ENCODE data around the gene C3. TPM values are rescaled to one million over a fixed set of nuclear protein-coding genes. Genes with fewer than 3 reads are reported as not detected.
A peak's percentile ranks its signal among the peaks of the same experiment; 100 is the strongest.

Gene C3
- total and polyA plus RNA-seq, 2 of the 13 experiments (the other 11 are each of a cell fraction or from before 2014, with no cell fraction given) = 1,455 to 6,272 TPM

DNA sequence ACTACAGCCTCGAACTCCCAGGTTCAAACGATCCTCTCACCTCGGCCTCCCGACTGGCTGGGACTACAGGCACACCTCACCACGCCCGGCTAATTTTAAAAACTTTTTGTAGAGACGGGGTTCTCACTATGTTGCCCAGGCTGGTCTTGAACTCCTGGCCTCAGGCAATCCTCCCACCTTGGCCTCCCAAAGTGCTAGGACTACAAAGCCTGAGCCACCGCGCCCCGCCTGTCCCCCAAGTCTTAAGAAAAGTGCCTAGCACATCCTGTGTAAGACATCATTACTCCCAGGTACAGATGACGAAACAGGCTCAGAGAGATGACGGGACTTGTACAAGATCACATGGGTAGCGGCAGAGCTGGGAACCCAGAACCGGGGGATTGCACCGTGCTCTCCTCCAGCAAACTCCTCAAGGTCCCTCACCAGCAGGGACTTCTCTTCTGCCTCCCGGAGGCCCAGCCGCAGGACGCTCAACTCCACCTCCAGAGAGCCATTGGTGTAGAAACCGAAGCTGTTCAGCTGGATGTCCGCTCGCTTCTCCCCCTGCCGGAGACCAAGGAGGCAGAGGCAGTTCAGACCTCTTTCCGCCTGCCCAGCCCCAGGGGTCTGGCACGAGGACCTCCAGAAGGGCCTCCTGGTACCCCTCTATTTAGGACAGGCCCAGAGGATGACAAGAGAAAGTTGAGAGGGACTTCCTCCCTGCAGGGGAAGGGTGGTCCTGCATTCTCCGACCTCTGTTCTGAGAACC lies 15.9 kb upstream of the C3 start (continued):
- 0 out of 2 replicates have a peak, but pooled peaks have one; percentile 61 for TF ChIP-seq MYNN (CRISPR knock-in tag; IDR thresholded peaks at IDR 0.05; ENCODE audit: low read depth)
- 0 out of 2 replicates have a peak, but pooled peaks have one; percentile 48 for TF ChIP-seq MYC (CRISPR knock-in tag; IDR thresholded peaks at IDR 0.05; ENCODE audit: borderline replicate concordance)
- 0 out of 2 replicates have a peak, but pooled peaks have one; percentile 28 for TF ChIP-seq HBP1 (CRISPR knock-in tag; IDR thresholded peaks at IDR 0.05; ENCODE audit: low read depth)
- TF ChIP-seq CREB1 (IDR thresholded peaks at IDR 0.05) = 0 out of 2 replicates have a peak, but pooled peaks have one; percentile 27
- TF ChIP-seq CREB1 (CRISPR knock-in tag; IDR thresholded peaks at IDR 0.05) = no peak
- TF ChIP-seq BORCS8-MEF2B (CRISPR knock-in tag; IDR thresholded peaks at IDR 0.05) = 0 out of 2 replicates have a peak, but pooled peaks have one; percentile 23
- peak; percentile 73 for TF ChIP-seq MED1 (CRISPR knock-in tag; IDR thresholded peaks at IDR 0.05)
- 0 out of 2 replicates have a peak, but pooled peaks have one; percentile 40 for TF ChIP-seq ZNF430 (CRISPR knock-in tag; IDR thresholded peaks at IDR 0.05)
- TF ChIP-seq YEATS4 (CRISPR knock-in tag; IDR thresholded peaks at IDR 0.05; ENCODE audit: borderline replicate concordance) = peak; percentile 48; the same call in 1 of the 2 replicates

- BruUV-seq (replicated peaks) = no TSS peak
- Histone ChIP-seq H3K4me3 (replicated peaks in 1 of 3; ENCODE audit: insufficient read depth in 1 of 3, low read depth in 2 of 3, low read length in 3 of 3) (peak overlapping the region in 2 of 3 experiments; percentile 81 to 90; a peak in 2 of 6 replicates), H3K9me3 (ENCODE audit: low read length) (no peaks in the 10 kb centered on the region), H3K36me3 (replicated peaks in 1 of 2; ENCODE audit: control insufficient read depth in 1 of 2, insufficient read depth in 2 of 2, low read length in 2 of 2) (peaks cover 0 to 2% of the 10 kb centered on the region in 2 experiments; a peak in 2 of 5 replicates), H3K27ac (ENCODE audit: extremely low read length, insufficient read depth, low read length) (peak overlapping the region; percentile 89), H2AFZ (ENCODE audit: low read length) (no peak overlapping the region), H3K79me2 (ENCODE audit: insufficient read depth, low read length) (peaks cover 21% of the 10 kb centered on the region), H3K27me3 (ENCODE audit: control insufficient read depth in 1 of 2, insufficient read depth in 2 of 2, low read length in 2 of 2) (no peaks in the 10 kb centered on the region; a peak in 1 of 5 replicates), H3K4me2 (ENCODE audit: low read depth, low read length) (peak overlapping the region; percentile 87), H3K9ac (ENCODE audit: insufficient read depth, low read depth, low read length) (peak overlapping the region; percentile 90), H3K4me1 (ENCODE audit: insufficient read depth, low read length) (peaks cover 42% of the 10 kb centered on the region), H4K20me1 (ENCODE audit: insufficient read depth, low read length) (no peaks in the 10 kb centered on the region)
- in situ Hi-C loops (cut with HindIII; ENCODE audit: extremely low pct_ligation_motif_present, low pct_unique_long_range_greater_than_20kb) (loop anchor here (5.0 kb wide), 1 partner anchor 127 kb away; no protein-coding TSS in a partner anchor), intact Hi-C loops (cut with micrococcal nuclease; ENCODE audit: unreplicated experiment) (loop anchor here (10.0 kb wide), 1 partner anchor 1139 kb away; the partner anchor contains the start of gene PRR36)
- FAIRE-seq (no peak), ATAC-seq (no peak), DNase-seq (ENCODE audit: low spot score) (no peak)
- ChIA-PET CTCF (ENCODE audit: low intra/inter-chr PET ratio, low total read pairs) (no interaction called here), POLR2A (interaction anchor here (1.3 to 5.4 kb wide), 3 partner anchors 12 to 40 kb away, joined by 4 to 278 read pairs (median 17); partner anchors contain the start of gene C3)
- WGBS (ENCODE audit: low lambda C conversion rate) = 88% methylated on average over 14 of the region's 15 CpGs
- TF ChIP-seq ZNF510 (CRISPR knock-in tag; IDR thresholded peaks at IDR 0.05; ENCODE audit: low read depth) (no peak), ZNF160 (CRISPR knock-in tag; IDR thresholded peaks at IDR 0.05) (no peak), SOX5 (CRISPR knock-in tag; IDR thresholded peaks at IDR 0.05; ENCODE audit: borderline replicate concordance) (no peak), FOXJ3 (CRISPR knock-in tag; IDR thresholded peaks at IDR 0.05; ENCODE audit: borderline replicate concordance) (no peak), KDM6A (CRISPR knock-in tag; IDR thresholded peaks at IDR 0.05; ENCODE audit: low read depth) (no peak)
- TF ChIP-seq, protein P1, sequence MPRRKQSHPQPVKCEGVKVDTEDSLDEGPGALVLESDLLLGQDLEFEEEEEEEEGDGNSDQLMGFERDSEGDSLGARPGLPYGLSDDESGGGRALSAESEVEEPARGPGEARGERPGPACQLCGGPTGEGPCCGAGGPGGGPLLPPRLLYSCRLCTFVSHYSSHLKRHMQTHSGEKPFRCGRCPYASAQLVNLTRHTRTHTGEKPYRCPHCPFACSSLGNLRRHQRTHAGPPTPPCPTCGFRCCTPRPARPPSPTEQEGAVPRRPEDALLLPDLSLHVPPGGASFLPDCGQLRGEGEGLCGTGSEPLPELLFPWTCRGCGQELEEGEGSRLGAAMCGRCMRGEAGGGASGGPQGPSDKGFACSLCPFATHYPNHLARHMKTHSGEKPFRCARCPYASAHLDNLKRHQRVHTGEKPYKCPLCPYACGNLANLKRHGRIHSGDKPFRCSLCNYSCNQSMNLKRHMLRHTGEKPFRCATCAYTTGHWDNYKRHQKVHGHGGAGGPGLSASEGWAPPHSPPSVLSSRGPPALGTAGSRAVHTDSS (CRISPR knock-in tag; conservative IDR thresholded peaks at IDR 0.05) = no peak
- TF ChIP-seq, protein P2, sequence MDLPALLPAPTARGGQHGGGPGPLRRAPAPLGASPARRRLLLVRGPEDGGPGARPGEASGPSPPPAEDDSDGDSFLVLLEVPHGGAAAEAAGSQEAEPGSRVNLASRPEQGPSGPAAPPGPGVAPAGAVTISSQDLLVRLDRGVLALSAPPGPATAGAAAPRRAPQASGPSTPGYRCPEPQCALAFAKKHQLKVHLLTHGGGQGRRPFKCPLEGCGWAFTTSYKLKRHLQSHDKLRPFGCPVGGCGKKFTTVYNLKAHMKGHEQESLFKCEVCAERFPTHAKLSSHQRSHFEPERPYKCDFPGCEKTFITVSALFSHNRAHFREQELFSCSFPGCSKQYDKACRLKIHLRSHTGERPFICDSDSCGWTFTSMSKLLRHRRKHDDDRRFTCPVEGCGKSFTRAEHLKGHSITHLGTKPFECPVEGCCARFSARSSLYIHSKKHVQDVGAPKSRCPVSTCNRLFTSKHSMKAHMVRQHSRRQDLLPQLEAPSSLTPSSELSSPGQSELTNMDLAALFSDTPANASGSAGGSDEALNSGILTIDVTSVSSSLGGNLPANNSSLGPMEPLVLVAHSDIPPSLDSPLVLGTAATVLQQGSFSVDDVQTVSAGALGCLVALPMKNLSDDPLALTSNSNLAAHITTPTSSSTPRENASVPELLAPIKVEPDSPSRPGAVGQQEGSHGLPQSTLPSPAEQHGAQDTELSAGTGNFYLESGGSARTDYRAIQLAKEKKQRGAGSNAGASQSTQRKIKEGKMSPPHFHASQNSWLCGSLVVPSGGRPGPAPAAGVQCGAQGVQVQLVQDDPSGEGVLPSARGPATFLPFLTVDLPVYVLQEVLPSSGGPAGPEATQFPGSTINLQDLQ (CRISPR knock-in tag; IDR thresholded peaks at IDR 0.05) = no peak
These were observed 14.9 kb upstream of the C3 start for GRCh38 chr19:6735181-6735911.
